GM18517 (cell line): ENCODE data around the gene MED16.
"Not testable (repeated sequence)": the region's sequence is repeated elsewhere in the genome, so short reads cannot be mapped to it uniquely, and the experiment has no call there.

ENCODE experiments used
- ATAC-seq: cut with Tn5 transposase; IDR thresholded peaks from one replicate; pipeline ENCODE4 v1.9.1; 2021; ENCODE audit warnings: mild to moderate bottlenecking, moderate library complexity; ENCODE audit not compliant: unreplicated experiment

MED16 gene

DNA sequence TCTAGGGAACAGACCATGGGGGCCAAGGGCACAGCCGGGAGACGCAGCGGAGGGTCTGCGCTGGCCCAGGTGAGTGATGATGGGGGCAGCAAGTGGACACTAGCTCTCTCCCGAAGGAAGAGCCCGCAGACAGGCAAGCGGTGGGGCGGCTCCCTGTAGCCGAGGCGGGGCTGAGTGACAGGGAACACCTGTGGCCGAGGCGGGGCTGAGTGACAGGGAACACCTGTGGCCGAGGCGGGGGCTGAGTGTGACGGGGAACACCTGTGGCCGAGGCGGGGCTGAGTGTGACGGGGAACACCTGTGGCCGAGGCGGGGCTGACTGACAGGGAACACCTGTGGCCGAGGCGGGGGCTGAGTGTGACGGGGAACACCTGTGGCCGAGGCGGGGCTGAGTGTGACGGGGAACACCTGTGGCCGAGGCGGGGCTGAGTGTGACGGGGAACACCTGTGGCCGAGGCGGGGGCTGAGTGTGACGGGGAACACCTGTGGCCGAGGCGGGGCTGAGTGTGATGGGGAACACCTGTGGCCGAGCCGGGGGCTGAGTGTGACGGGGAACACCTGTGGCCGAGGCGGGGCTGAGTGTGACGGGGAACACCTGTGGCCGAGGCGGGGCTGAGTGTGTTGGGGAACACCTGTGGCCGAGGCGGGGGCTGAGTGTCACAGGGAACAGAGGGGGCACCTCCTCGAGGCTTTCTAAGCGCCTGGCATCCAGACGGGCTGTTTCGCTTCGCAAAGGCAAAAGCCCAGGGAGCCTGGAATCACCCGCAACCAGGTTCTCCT, 1.4 kb downstream of the MED16 start:
- not testable (repeated sequence) for ATAC-seq

DNA sequence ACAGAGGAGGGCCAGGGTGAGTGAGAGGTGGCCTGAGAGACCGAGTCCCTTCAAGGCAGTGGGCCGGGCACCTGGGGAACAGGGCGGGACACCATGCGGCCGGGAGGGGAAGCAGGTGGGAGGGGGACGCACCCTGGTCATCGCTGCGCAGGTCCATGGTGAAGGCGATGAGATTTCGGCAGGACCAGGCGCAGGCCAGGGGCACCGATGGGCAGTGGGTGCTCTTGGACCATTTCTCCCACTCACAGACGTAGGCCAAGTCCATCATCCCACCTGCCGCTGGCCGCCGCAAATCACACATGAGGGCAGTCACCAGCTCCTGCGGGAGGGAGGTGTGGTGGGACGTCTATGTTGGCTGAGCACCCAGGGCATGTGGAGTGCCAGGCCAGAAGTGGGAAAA, 2.2 kb downstream of the MED16 start:
- ATAC-seq = no peak

DNA sequence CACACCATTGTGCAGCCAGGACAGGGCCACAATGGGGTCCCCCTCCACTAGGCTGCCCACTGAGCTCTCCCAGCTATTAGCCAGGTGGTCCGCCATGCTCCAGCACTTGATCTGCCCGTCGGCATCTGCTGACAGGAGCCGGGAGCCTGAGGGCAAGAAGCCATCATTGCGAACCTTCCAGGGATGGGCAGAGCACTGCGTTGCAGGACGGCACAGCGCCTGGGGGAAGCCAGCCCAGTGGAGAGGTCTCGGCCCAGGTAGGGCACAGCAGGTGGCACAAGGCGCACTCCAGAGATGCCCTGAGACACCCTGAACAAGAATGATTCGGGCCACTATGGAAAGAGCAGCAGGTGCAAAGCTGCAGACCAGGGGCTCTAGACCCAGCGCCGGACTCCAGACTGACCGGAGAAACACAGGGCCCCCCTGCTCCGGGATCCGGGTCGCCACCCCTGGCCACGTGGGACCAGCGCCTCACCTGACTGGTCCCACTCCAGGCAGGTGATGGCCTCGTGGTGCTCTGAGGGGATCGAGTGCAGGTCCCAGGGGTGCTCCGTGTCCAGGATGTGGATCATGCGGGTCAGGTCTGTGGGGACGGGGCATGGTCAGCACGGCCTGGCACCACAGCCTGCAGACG, 3.2 kb downstream of the MED16 start:
- no peak for ATAC-seq

DNA sequence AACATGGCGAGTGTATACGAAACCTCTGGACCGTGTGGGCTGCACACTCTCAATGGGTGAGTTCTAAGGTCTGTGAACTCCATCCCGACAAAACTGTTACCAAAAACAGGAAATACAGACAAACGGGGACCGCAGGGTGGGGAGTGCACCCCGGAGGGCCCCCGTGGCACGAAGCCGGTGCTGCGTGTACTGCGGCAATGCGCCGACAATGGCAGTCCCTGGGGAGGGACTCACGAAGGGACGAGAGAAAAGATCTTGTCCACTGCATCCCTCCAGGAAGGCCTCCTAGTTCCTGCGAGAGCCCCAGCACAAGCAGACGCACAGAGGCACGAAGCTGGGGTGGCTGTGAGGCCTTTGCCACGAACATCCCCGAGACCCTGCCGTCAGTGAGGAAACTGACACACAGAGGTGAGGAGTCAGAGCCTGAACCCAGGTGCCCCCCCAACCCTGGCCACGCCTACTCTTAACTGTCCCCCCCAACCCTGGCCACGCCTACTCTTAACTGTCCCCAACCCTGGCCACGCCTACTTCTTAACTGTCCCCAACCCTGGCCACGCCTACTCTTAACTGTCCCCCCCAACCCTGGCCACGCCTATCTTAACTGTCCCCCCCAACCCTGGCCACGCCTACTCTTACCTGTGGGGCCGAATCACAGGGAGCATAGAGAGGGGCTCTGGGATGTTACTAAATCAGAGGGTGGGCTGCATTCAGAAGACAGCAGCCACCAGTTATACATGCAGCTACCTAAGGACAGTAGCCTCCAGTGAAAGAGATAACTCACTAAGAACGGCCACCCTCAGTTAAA, 4.2 kb downstream of the MED16 start:
- no peak for ATAC-seq

DNA sequence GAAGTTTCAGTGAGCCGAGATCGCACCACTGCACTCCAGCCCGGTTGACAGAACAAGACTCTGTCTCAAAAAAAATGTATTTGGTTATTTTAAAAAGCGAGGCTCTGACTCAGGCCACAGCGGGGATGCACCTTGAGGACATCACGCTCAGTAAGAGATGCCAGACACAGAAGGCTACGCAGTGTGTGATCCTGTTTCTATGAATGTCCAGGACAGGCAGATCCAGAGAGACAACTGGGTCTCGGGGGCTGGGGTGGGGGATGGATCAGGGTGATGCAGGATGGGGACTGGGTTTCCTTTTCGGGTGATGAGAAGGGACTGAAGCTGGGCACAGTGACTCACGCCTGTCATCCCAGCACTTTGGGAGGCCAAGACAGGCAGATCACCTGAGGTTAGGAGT, 5.4 kb downstream of the MED16 start:
- no peak for ATAC-seq

DNA sequence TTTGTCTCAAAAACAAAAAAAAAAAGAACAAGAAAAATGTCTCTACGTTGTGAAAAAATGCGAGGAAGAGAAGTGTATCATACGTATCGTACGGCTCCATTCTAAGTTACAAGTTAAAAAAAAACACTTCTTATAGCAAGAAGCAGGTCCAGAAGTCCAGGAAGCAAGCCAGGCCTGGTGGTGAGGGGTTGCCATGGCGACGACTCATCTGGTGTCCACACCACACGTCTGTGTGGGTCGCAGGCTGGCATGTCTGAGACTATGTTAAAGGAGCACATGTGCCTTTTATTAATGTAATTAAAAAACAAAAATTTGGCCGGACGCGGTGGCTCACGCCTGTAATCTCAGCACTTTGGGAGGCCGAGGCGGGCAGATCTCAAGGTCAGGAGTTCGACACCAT, 5.9 kb downstream of the MED16 start:
- ATAC-seq = no peak

DNA sequence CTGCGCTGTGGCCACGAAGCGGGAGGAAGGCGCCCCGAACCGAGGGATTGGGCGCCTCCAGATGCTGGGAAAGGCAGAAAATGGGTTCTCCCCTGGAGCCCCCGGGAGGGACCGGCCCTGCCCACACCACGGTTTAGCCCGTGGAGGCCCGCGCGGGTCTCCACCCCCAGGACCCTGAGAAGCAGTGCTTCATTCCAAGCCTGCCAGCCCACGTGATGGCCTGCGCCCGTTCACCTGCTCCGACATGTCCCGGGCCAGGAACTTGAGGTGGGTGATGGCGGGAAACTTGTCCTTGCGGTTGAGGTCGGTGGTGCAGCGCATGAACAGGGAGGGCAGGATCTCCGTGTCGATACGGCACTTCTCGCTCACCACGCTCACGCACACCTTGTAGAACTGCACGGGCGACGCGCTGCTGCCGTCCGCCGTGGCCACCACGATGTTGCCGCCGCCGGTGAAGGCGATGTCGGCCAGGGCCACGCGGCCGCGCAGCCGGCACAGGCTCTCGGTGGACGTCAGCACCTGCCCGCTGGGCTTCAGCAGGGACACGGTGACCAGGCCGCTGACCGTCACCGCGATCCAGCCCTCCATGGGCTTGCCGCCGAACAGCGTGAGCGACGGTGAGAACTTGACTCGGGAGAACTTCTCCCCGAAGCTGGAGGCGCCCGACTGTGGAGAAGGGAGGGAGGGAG, 7.3 kb downstream of the MED16 start:
- no peak for ATAC-seq

DNA sequence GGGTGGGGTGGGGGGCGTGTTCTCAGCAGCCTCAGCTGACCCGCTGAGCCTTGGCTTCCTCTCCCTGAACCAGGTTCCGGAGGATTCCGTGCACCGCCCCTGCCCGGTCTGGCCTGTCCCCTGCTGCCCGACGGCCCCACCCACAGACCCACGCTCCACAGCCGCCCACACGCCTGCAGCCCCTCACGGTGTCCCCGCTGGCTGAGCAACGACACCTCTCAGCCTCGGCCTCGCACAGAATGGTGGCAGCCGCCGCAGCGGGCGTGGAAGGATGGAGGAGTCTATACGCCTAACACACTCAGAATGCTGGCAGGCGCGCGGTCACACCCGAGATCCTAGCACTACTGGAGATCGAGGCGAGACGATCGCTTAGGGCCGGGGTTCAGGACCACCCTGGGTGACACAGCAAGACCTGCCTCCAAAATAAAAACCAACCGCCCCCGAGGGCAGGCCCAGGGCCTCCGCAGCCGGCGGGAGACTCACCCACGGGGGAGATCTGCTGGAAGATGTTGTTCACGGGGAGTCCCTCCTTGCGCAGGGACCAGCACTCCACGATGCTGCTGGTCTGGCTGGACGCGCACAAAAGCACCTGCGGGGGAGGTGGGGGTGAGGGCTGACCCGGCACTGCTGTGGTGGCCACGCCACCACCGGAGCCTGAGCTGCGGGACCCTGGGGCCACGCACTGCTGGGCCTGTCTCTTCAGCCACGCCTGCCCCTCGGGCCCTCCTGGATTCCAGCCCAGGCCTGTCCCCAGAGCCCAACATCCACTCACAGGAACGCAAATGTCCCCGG, 8.4 kb downstream of the MED16 start:
- ATAC-seq = no peak

DNA sequence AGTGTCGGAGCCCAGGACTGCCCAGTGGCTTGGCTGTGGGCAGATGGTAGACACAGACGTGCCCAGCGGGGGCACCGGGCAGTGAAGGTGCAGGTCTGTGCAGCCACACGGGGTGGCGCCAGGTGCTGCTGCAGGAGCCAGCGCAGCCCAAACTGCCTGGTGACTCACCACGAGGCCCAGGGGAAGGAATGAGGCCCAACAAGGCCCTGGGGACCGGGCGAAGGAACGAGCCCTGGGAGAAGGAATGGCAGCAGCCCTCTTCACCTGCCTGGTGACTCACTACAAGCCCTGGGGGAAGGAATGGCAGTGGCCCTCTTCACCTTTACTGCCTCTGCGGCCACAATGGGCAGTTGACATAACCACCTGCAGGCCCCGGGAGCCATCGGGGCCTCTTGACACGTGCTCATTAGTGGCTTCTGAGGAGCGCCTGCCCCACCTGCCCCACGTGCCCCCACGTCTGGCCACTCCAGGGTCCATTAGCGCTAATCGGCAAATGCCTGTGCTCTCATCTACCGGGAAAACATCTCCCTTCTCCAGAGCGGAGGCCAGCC, 9.3 kb downstream of the MED16 start:
- ATAC-seq = no peak

DNA sequence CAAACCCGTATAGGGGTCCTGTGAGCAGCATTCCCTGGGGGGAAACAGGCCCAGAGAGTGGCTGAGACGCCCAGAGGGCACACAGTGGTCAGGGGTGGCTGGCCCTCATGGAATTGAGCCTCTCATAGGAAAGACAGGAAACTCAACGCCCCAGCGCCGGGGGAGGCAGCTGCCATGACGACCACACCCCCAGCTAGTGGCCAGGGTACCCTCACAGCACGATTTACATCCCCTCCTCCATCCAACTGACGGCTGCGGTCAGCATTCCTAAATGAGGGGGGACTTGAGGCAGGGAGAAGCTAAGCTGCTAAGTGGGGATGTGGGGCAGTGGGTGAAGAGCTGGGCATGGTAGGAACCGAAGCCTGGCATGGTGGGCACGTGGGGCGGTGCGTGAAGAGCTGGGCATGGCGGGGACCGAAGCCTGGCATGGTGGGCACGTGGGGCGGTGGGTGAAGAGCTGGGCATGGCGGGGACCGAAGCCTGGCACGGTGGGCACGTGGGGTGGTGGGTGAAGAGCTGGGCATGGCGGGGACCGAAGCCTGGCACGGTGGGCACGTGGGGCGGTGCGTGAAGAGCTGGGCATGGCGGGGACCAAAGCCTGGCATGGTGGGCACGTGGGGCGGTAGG, 10.0 kb downstream of the MED16 start:
- no peak for ATAC-seq

DNA sequence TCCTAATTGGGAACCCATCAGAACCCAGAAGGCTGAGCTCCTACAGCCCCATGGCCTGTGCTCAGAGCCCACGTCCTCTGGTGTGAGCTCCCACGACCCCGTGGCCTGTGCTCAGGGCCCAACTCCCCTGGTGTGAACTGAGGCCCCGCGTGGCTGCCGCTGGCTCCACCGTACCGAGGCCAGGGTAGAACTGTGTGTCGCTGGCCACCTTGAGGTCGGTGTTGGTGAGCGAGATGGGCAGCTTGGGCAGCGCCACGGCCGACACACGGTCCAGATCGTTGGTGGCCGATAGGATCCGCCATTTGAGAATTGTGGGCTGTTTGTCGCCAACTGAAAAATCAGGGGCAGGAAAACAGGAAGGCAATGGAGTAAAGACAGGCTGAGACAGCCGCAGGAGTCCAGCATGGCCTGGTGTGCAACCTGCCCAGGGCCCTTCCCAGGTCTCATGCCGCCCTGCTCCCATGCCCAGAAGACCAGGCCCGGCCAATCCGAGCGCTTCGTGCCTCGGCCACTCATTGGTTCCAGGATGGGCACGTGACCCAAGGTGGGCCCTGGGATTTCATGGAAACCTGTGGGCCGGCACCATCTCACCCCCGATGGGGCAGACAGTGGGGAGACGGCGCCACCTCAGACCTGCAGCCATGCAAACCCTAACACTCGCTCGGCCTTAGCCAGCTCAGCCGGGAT, 11.5 kb downstream of the MED16 start:
- no peak for ATAC-seq

DNA sequence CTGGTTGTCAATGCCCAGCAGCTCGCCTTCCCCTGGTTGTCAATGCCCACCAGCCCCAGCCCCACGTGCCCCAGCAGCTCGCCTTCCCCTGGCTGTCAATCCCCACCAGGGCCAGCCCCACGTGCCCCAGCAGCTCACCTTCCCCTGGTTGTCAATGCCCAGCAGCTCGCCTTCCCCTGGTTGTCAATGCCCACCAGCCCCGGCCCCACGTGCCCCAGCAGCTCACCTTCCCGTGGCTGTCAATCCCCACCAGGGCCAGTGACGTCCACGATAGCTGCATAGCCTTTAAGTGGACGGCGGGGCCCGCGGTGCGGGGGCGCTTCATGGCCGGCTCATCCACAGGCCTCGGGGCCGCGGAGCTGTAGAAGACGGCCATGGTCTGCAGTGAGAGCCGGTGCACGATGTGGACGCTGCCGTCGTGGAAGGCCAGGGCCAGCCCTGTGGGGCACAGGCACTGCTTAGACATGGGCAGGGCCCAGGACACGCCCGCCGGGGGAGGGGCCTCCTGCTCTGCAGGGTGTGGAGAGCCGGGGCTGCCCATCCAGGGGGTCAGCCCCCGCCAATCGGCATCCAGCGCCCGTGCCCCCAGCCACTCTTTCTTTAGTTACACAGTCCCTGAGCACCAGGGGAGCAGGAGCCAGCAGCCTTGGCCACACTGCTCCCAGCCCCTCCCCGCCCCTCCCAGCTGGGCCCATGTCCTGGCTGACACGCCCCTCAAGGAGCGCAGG, 13.1 kb downstream of the MED16 start:
- ATAC-seq = no peak

DNA sequence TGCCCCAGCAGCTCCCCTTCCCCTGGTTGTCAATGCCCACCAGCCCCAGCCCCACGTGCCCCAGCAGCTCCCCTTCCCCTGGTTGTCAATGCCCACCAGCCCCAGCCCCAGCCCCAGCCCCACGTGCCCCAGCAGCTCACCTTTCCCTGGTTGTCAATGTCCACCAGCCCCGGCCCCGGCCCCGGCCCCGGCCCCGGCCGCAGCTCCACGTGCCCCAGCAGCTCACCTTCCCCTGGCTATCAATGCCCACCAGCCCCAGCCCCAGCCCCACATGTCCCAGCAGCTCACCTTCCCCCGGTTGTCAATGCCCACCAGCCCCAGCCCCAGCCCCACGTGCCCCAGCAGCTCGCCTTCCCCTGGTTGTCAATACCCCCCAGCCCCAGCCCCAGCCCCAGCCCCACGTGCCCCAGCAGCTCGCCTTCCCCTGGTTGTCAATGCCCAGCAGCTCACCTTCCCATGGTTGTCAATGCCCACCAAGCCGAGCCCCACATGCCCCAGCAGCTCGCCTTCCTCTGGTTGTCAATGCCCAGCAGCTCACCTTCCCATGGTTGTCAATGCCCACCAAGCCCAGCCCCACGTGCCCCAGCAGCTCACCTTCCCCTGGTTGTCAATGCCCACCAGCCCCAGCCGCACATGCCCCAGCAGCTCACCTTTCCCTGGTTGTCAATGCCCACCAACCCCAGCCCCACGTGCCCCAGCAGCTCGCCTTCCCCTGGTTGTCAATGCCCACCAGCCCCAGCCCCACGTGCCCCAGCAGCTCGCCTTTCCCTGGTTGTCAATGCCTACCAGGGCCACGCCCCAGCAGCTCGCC, 14.0 kb downstream of the MED16 start:
- ATAC-seq = not testable (repeated sequence)

DNA sequence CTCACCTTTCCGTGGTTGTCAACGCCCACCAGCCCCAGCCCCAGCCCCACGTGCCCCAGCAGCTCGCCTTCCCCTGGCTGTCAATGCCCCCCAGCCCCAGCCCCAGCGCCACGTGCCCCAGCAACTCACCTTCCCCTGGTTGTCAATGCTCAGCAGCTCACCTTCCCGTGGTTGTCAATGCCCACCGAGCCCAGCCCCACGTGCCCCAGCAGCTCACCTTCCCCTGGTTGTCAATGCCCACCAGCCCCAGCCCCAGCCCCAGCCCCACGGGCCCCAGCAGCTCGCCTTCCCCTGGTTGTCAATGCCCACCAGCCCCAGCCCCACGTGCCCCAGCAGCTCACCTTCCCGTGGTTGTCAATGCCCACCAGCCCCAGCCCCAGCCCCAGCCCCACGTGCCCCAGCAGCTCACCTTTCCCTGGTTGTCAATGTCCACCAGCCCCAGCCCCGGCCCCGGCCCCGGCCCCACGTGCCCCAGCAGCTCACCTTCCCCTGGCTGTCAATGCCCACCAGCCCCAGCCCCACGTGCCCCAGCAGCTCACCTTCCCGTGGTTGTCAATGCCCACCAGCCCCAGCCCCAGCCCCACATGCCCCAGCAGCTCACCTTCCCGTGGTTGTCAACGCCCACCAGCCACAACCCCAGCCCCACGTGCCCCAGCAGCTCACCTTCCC, 14.9 kb downstream of the MED16 start:
- ATAC-seq = not testable (repeated sequence)

DNA sequence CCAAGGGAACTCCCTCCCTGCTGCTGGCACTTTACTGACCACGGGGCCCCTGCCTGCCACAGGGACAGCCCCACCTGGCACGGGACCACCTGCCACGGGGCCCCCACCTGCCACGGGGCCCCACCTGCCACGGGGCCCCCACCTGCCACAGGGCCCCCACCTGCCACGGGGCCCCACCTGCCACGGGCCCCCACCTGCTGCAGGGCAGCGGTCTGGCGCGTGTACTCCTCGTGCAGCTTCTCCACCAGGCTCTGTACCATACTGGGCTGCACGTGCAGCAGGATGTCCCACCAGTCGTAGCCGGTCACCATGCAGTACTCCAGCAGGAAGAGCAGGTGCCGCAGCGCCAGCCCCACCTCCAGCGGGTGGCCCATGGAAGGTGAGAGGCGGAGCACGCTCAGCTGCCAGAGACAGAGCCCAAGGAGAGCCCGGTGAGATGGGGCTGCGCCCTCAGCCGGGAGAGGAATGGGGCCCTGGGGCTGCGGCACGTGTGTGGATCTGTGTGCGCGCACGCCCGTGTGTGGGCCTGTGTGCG, 16.1 kb downstream of the MED16 start:
- no peak for ATAC-seq

DNA sequence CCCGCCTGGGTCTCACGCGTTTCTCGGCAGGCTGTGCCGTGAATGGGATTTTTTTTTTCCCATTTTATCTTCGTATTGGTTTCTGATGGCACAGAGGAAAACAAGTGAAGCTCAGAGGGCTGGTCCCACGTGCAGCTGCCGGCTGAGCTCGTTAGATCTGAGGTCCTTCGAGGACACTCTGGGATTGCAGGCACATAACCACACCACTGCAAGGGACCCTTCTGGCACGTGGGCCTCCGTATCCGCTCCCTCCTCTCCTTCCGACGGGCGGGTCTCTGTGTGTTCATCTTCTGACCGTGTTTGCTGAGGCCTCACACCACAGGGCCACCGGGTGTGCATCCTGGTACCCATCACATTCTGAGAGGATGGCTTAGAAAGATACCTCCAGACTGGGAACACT, 16.9 kb downstream of the MED16 start:
- no peak for ATAC-seq
